IPS DF 6.9 (cell line): Measurements from ENCODE around the gene CHP1.
"Not testable (repeated sequence)": the region's sequence is repeated elsewhere in the genome, so short reads cannot be mapped to it uniquely, and the experiment has no call there.

Experiments
- DNase-seq: peaks from one replicate; pipeline ENCODE4 v3.0.0-alpha.2; 2013; ENCODE audit warnings: low read depth, low spot score
- H3K27ac ChIP-seq: one replicate; pipeline ENCODE4 v1.5.1; 2013; ENCODE audit warnings: low read length, control low read depth
- H3K27me3 ChIP-seq: 2 replicates; pipeline ENCODE4 v1.6.1; 2013; ENCODE audit warnings: mild to moderate bottlenecking, low read length; ENCODE audit not compliant: control insufficient read depth, insufficient read depth
- H3K36me3 ChIP-seq: 2 replicates; pipeline ENCODE4 v1.6.1; 2013; ENCODE audit warnings: low read length; ENCODE audit not compliant: control insufficient read depth, insufficient read depth
- H3K4me1 ChIP-seq: 2 replicates; pipeline ENCODE4 v1.6.1; 2013; ENCODE audit warnings: low read length; ENCODE audit not compliant: control insufficient read depth, insufficient read depth
- H3K4me3 ChIP-seq: 2 replicates; pipeline ENCODE4 v1.5.1; 2013; ENCODE audit warnings: mild to moderate bottlenecking, low read length
- H3K9me3 ChIP-seq: 2 replicates; pipeline ENCODE4 v1.6.1; 2013; ENCODE audit warnings: low read length, inconsistent platforms; ENCODE audit not compliant: control insufficient read depth, insufficient read depth
- WGBS: extraction: QIAGEN DNeasy Blood & Tissue Kit; methylation state at CpG from one replicate; pipeline ENCODE4 v1.1.7; 2013; ENCODE audit warnings: mixed read lengths, missing lambda C conversion rate; ENCODE audit not compliant: insufficient read length, insufficient coverage; 5-methylcytosine and 5-hydroxymethylcytosine counted together

Gene CHP1

GRCh38 chr15:41219381-41219780, 11.7 kb upstream of the CHP1 start:
- no CpG with 5 or more reads among the region's 3 CpGs for WGBS
- Histone ChIP-seq H3K36me3 (no peaks in the 10 kb centered on the region), H3K4me1 (no peaks in the 10 kb centered on the region), H3K27ac (no peak overlapping the region), H3K27me3 (no peaks in the 10 kb centered on the region), H3K4me3 (no peak overlapping the region), H3K9me3 (no peaks in the 10 kb centered on the region)
- no peak for DNase-seq

GRCh38 chr15:41230345-41230649, 771 bp upstream of the CHP1 start:
- no peak overlapping the region for H3K27ac ChIP-seq
- no peak overlapping the region for H3K4me3 ChIP-seq

GRCh38 chr15:41231422-41232226, 556 bp downstream of the CHP1 start:
- Histone ChIP-seq H3K4me1 (no peaks in the 10 kb centered on the region), H3K36me3 (no peaks in the 10 kb centered on the region), H3K9me3 (no peaks in the 10 kb centered on the region), H3K27ac (no peak overlapping the region), H3K27me3 (no peaks in the 10 kb centered on the region), H3K4me3 (peak overlapping the region; percentile 59)
- no CpG with 5 or more reads among the region's 28 CpGs for WGBS
- DNase-seq = no peak

More at GRCh38 chr15:41230345-41230649, 771 bp upstream of the CHP1 start:
- no peaks in the 10 kb centered on the region for H3K4me1 ChIP-seq
- no peaks in the 10 kb centered on the region for H3K27me3 ChIP-seq
- no CpG with 5 or more reads among the region's 10 CpGs for WGBS
- DNase-seq = no peak
- H3K36me3 ChIP-seq = no peaks in the 10 kb centered on the region
- H3K9me3 ChIP-seq = no peaks in the 10 kb centered on the region

GRCh38 chr15:41233367-41233771, 2.3 kb downstream of the CHP1 start:
- Histone ChIP-seq H3K9me3 (no peaks in the 10 kb centered on the region), H3K4me1 (no peaks in the 10 kb centered on the region), H3K36me3 (no peaks in the 10 kb centered on the region), H3K27ac (no peak overlapping the region), H3K4me3 (no peak overlapping the region), H3K27me3 (no peaks in the 10 kb centered on the region)
- no peak for DNase-seq
- WGBS = no CpG with 5 or more reads among the region's 1 CpG

- not testable (repeated sequence) for H3K27ac ChIP-seq, H3K4me3 ChIP-seq, H3K27me3 ChIP-seq, H3K4me1 ChIP-seq, DNase-seq, H3K9me3 ChIP-seq, H3K36me3 ChIP-seq
- no CpG with 5 or more reads among the region's 5 CpGs for WGBS
Observed at GRCh38 chr15:41235228-41235627, 4.2 kb downstream of the CHP1 start.

GRCh38 chr15:41235929-41236328, 4.9 kb downstream of the CHP1 start:
- Histone ChIP-seq H3K4me3 (no peak overlapping the region), H3K27ac (no peak overlapping the region), H3K36me3 (no peaks in the 10 kb centered on the region), H3K4me1 (no peaks in the 10 kb centered on the region), H3K27me3 (no peaks in the 10 kb centered on the region), H3K9me3 (no peaks in the 10 kb centered on the region)
- no peak for DNase-seq

GRCh38 chr15:41238100-41238499, 7.0 kb downstream of the CHP1 start:
- H3K4me1 ChIP-seq = no peaks in the 10 kb centered on the region
- DNase-seq = no peak
- H3K9me3 ChIP-seq = no peaks in the 10 kb centered on the region
- H3K27me3 ChIP-seq = no peaks in the 10 kb centered on the region
- no peak overlapping the region for H3K4me3 ChIP-seq
- H3K27ac ChIP-seq = no peak overlapping the region
- no CpG with 5 or more reads among the region's 5 CpGs for WGBS
- H3K36me3 ChIP-seq = no peaks in the 10 kb centered on the region

- WGBS = no CpG with 5 or more reads among the region's 6 CpGs
- no peak for DNase-seq
- no peaks in the 10 kb centered on the region for H3K9me3 ChIP-seq
Observed at GRCh38 chr15:41241221-41241964, 10.3 kb downstream of the CHP1 start.

GRCh38 chr15:41250745-41251144, 19.7 kb downstream of the CHP1 start:
- DNase-seq, H3K27ac ChIP-seq, H3K4me1 ChIP-seq, H3K4me3 ChIP-seq, H3K36me3 ChIP-seq, H3K27me3 ChIP-seq, H3K9me3 ChIP-seq: not testable (repeated sequence)
- no CpG with 5 or more reads among the region's 8 CpGs for WGBS

More at GRCh38 chr15:41241221-41241964, 10.3 kb downstream of the CHP1 start:
- Histone ChIP-seq H3K27me3 (no peaks in the 10 kb centered on the region), H3K4me3 (no peak overlapping the region), H3K27ac (no peak overlapping the region), H3K4me1 (no peaks in the 10 kb centered on the region), H3K36me3 (no peaks in the 10 kb centered on the region)

GRCh38 chr15:41251411-41251810, 20.3 kb downstream of the CHP1 start:
- Histone ChIP-seq H3K27me3 (no peaks in the 10 kb centered on the region), H3K4me1 (no peaks in the 10 kb centered on the region), H3K27ac (no peak overlapping the region), H3K9me3 (no peaks in the 10 kb centered on the region), H3K36me3 (no peaks in the 10 kb centered on the region), H3K4me3 (no peak overlapping the region)
- no CpG with 5 or more reads among the region's 5 CpGs for WGBS
- DNase-seq = no peak

DNA sequence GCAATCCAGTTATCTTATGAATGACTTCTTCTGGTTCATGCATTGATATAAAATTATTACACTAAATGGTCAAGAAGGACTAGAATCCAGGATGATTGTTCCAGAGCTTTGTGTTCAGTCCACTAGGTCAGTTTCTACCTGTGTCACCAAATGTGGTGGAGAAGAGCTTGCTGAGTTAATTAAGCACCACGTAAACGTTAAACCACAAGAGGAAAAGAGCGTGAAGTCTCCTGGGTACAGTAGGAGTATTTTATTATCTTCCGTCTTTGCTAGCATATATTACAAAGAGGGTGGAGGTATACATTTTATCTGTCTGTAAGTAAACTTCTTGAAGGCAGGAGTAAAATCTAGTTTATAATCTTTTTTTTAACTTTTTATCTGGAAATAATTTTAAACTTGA, 23.5 kb downstream of the CHP1 start:
- peaks cover 3% of the 10 kb centered on the region; the same call in 1 of the 2 replicates for H3K36me3 ChIP-seq
- no peaks in the 10 kb centered on the region for H3K9me3 ChIP-seq
- no peaks in the 10 kb centered on the region for H3K4me1 ChIP-seq
- no peak overlapping the region for H3K4me3 ChIP-seq
- no peak overlapping the region for H3K27ac ChIP-seq
- H3K27me3 ChIP-seq = no peaks in the 10 kb centered on the region
- no peak for DNase-seq
- no CpG with 5 or more reads among the region's 4 CpGs for WGBS
